CD4-positive, alpha-beta T cell (primary cell): ENCODE measurements around the gene NOP56. TPM values are rescaled to one million over a fixed set of nuclear protein-coding genes. Genes with fewer than 3 reads are reported as not detected.

Experiments used
- ATAC-seq: fragments of 200-7000 bp; cut with Tn5 transposase; one replicate; pipeline ENCODE4 v1.10.0; 2022; ENCODE audit warnings: mild to moderate bottlenecking; ENCODE audit not compliant: poor library complexity
- CTCF ChIA-PET: fragments of 350-600 bp; sonication (Branson Sonifier 250); formaldehyde crosslinking; loops from one replicate; lab custom pipeline; 2021; ENCODE audit warnings: antibody characterized with exemption, inconsistent platforms; lab: Charles Lee
- POLR2A ChIA-PET: fragments of 350-600 bp; sonication (Branson Sonifier 250); formaldehyde crosslinking; loops from one replicate; lab custom pipeline; 2021; ENCODE audit warnings: antibody characterized with exemption, inconsistent platforms; lab: Charles Lee
- DNase-seq, 14 experiments: peaks; one replicate each; pipeline ENCODE4 v3.0.0-alpha.2; 2013 to 2020; ENCODE audit warnings: mixed read lengths in 2 of 14
- H3K27ac ChIP-seq, 2 donors: one replicate each; pipeline versions ENCODE4 v1.5.1 to v1.7.0; 2013; ENCODE audit warnings: low read length in 2 of 2, low read depth in 1 of 2, mild to moderate bottlenecking in 1 of 2
- H3K27me3 ChIP-seq, 2 experiments: 1 replicate in 1 of 2; 2 replicates in 1 of 2; pipeline versions ENCODE4 v1.6.1 to v1.7.0; 2013; ENCODE audit warnings: low read length in 2 of 2, control low read depth in 1 of 2, mild to moderate bottlenecking in 1 of 2, moderate library complexity in 1 of 2; ENCODE audit not compliant: insufficient read depth in 2 of 2, control insufficient read depth in 1 of 2
- H3K36me3 ChIP-seq: one replicate; pipeline ENCODE4 v1.6.1; 2013; ENCODE audit warnings: low read length, control low read depth; ENCODE audit not compliant: insufficient read depth
- H3K4me1 ChIP-seq: one replicate; pipeline ENCODE4 v1.6.1; 2013; ENCODE audit warnings: low read length, control low read depth; ENCODE audit not compliant: insufficient read depth
- H3K4me3 ChIP-seq: one replicate; pipeline ENCODE4 v1.5.1; 2013; ENCODE audit warnings: mild to moderate bottlenecking, low read length, moderate library complexity
- H3K9me3 ChIP-seq, 2 experiments: 1 replicate in 1 of 2; 2 replicates in 1 of 2; pipeline versions ENCODE4 v1.6.1 to v1.7.0; 2013; ENCODE audit warnings: low read length in 2 of 2, mild to moderate bottlenecking in 2 of 2, control low read depth in 1 of 2, moderate library complexity in 1 of 2; ENCODE audit not compliant: control insufficient read depth in 1 of 2, insufficient read depth in 1 of 2
- H3K27ac Mint-ChIP-seq: one replicate; pipeline ENCODE4 v1.8.0; 2020; ENCODE audit warnings: mixed read lengths
- H3K27me3 Mint-ChIP-seq: one replicate; pipeline ENCODE4 v1.8.0; 2021; ENCODE audit warnings: mixed read lengths
- H3K36me3 Mint-ChIP-seq: one replicate; pipeline ENCODE4 v1.8.0; 2021; ENCODE audit warnings: low read depth, mixed read lengths
- H3K4me1 Mint-ChIP-seq: one replicate; pipeline ENCODE4 v1.8.0; 2021; ENCODE audit warnings: low read depth, mixed read lengths
- H3K4me3 Mint-ChIP-seq: one replicate; pipeline ENCODE4 v1.8.0; 2020; ENCODE audit warnings: mild to moderate bottlenecking, mixed read lengths
- H3K9me3 Mint-ChIP-seq: one replicate; pipeline ENCODE4 v1.8.0; 2020; ENCODE audit warnings: mixed read lengths
- intact Hi-C, 2 experiments: fragments of 100-400 bp; cut with DNase I in 1 of 2; cut with micrococcal nuclease in 1 of 2; formaldehyde crosslinking; loops; one replicate each; pipeline versions ENCODE4 v1.15.1 to v1.9.0; 2023 to 2025; cut with DNase I, micrococcal nuclease
- total RNA-seq, 174 experiments: library from RNA in 2 of 174; stranded (reverse) in 2 of 174; gene quantifications; one replicate each; pipeline ENCODE4 v1.2.3 and lab custom pipeline; 2021 to 2026
- TF ChIP-seq, protein P1 (sequence below): fragments of 200-600 bp; IDR thresholded peaks from one replicate; pipeline ENCODE4 v1.8.0; 2022; ENCODE audit warnings: antibody characterized with exemption, mild to moderate bottlenecking

The NOP56 gene
- total RNA-seq, 2 experiments from 2014 or later = 261 to 262 TPM

DNA sequence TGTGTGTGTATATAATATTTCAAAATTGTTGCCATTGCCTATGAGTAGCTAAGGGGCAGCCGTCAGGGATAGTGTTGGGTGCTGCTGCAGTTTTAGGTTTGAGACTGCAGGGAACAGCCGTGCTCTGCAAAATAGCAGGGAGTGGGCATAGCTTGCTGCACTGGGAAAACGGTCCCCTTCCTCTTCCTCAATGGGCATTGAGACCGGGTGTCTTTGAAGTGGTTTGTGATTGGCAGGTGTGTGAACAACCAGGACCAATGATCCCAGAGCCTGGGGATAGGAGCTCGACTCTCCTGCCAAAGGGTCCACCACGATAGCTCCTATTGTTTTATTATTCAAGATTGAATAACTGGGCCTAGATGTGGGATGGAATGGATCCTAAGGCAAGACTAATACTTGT lies 35.1 kb downstream of the NOP56 start:
- ChIA-PET POLR2A (interaction anchor here (0.5 to 3.0 kb wide), 7 partner anchors 23 to 303 kb away, joined by 3 to 18 read pairs (median 4); partner anchors contain the start of genes IDH3B and VPS16), CTCF (interaction anchor here (0.8 to 4.3 kb wide), 7 partner anchors 24 to 164 kb away, joined by 3 to 29 read pairs (median 6); partner anchors contain the start of gene IDH3B)
- Histone ChIP-seq H3K36me3 (no peaks in the 10 kb centered on the region), H3K4me1 (peaks cover 22% of the 10 kb centered on the region), H3K4me3 (no peak overlapping the region), H3K9me3 (no peaks in the 10 kb centered on the region), H3K27me3 (peaks cover 0 to 3% of the 10 kb centered on the region in 2 experiments), H3K27ac (no peak overlapping the region)
- H3K9me3 Mint-ChIP-seq = no peaks in the 10 kb centered on the region
- H3K36me3 Mint-ChIP-seq = peaks cover 4% of the 10 kb centered on the region
- H3K27ac Mint-ChIP-seq = no peak overlapping the region
- H3K4me3 Mint-ChIP-seq = peak overlapping the region; percentile 25
- H3K27me3 Mint-ChIP-seq = peaks cover 41% of the 10 kb centered on the region
- intact Hi-C loops = loop anchor here in 1 of 2 experiments (10.0 kb wide), 1 partner anchor 627 kb away; no protein-coding TSS in a partner anchor
- no peak for ATAC-seq
- TF ChIP-seq, protein P1, sequence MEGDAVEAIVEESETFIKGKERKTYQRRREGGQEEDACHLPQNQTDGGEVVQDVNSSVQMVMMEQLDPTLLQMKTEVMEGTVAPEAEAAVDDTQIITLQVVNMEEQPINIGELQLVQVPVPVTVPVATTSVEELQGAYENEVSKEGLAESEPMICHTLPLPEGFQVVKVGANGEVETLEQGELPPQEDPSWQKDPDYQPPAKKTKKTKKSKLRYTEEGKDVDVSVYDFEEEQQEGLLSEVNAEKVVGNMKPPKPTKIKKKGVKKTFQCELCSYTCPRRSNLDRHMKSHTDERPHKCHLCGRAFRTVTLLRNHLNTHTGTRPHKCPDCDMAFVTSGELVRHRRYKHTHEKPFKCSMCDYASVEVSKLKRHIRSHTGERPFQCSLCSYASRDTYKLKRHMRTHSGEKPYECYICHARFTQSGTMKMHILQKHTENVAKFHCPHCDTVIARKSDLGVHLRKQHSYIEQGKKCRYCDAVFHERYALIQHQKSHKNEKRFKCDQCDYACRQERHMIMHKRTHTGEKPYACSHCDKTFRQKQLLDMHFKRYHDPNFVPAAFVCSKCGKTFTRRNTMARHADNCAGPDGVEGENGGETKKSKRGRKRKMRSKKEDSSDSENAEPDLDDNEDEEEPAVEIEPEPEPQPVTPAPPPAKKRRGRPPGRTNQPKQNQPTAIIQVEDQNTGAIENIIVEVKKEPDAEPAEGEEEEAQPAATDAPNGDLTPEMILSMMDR = no peak
- DNase-seq = no peak
- H3K4me1 Mint-ChIP-seq = peaks cover 25% of the 10 kb centered on the region

GRCh38 chr20:2688041-2688591 lies 35.7 kb downstream of the NOP56 start:
- H3K27me3 Mint-ChIP-seq = peaks cover 35% of the 10 kb centered on the region
- CTCF ChIA-PET = interaction anchor here (0.8 to 4.3 kb wide), 10 partner anchors 14 to 164 kb away, joined by 3 to 29 read pairs (median 4); partner anchors contain the start of gene IDH3B
- POLR2A ChIA-PET = interaction anchor here (0.5 to 3.0 kb wide), 5 partner anchors 41 to 153 kb away, joined by 3 to 18 read pairs (median 3); partner anchors contain the start of gene VPS16
- Histone ChIP-seq H3K36me3 (no peaks in the 10 kb centered on the region), H3K4me1 (peaks cover 22% of the 10 kb centered on the region), H3K9me3 (no peaks in the 10 kb centered on the region), H3K27ac (no peak overlapping the region), H3K27me3 (peaks cover 0 to 3% of the 10 kb centered on the region in 2 experiments), H3K4me3 (no peak overlapping the region)
- ATAC-seq = peak; percentile 94
- H3K4me3 Mint-ChIP-seq = peak overlapping the region; percentile 66
- DNase-seq = peak; percentile 67 to 90 (median 77)
- TF ChIP-seq, protein P1 = peak; percentile 78
- H3K4me1 Mint-ChIP-seq = peaks cover 25% of the 10 kb centered on the region
- no peaks in the 10 kb centered on the region for H3K9me3 Mint-ChIP-seq
- peaks cover 4% of the 10 kb centered on the region for H3K36me3 Mint-ChIP-seq
- no peak overlapping the region for H3K27ac Mint-ChIP-seq
- intact Hi-C loops = loop anchor here (1.0 to 10.0 kb wide), 8 partner anchors 25 to 627 kb away; partner anchors contain the start of gene PTPRA (in 1 of the 2)

DNA sequence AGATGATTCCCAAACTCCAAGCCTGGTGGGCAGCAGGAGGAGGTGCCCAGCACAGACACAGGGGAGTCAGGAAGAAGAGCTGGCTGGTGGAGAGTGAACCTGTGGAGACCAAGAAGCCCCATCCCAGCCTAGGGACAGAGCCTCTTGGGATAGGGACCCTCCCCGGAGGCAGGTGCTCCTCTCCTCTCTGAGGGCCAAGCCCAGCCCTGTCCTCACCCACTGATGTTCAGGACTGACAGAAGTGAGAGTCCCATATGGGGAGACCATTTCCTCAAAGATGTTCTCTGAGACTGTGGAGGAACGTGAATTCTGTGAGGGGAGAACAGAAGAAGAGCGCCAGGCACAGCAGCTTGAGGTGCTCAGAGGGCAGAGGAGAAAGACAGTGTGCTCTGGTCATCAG lies 37.8 kb downstream of the NOP56 start:
- Histone ChIP-seq H3K27me3 (peaks cover 17% of the 10 kb centered on the region in 2 experiments), H3K36me3 (no peaks in the 10 kb centered on the region), H3K27ac (no peak overlapping the region), H3K4me3 (no peak overlapping the region), H3K9me3 (peaks cover 0 to 11% of the 10 kb centered on the region in 2 experiments), H3K4me1 (peaks cover 31% of the 10 kb centered on the region)
- CTCF ChIA-PET = no interaction called here
- TF ChIP-seq, protein P1 = no peak
- H3K27ac Mint-ChIP-seq = no peak overlapping the region
- peaks cover 46% of the 10 kb centered on the region for H3K27me3 Mint-ChIP-seq
- DNase-seq (no peak), ATAC-seq (no peak)
- peaks cover 30% of the 10 kb centered on the region for H3K4me1 Mint-ChIP-seq
- no peaks in the 10 kb centered on the region for H3K9me3 Mint-ChIP-seq
- peak overlapping the region; percentile 92 for H3K4me3 Mint-ChIP-seq
- H3K36me3 Mint-ChIP-seq = peaks cover 4% of the 10 kb centered on the region
- intact Hi-C loops = no loop called here
- POLR2A ChIA-PET = interaction anchor here (1.1 kb wide), 1 partner anchor 39 kb away, joined by 3 read pairs; no protein-coding TSS in a partner anchor
